Activated naive CD4-positive, alpha-beta T cell treated with Interleukin-2 at 50 U/mL for 16 hours (primary cell): ENCODE results near the gene PLEKHH2.

ENCODE experiments used
- DNase-seq: peaks from one replicate; pipeline ENCODE4 v3.0.0-alpha.2; 2020

PLEKHH2 gene

DNA sequence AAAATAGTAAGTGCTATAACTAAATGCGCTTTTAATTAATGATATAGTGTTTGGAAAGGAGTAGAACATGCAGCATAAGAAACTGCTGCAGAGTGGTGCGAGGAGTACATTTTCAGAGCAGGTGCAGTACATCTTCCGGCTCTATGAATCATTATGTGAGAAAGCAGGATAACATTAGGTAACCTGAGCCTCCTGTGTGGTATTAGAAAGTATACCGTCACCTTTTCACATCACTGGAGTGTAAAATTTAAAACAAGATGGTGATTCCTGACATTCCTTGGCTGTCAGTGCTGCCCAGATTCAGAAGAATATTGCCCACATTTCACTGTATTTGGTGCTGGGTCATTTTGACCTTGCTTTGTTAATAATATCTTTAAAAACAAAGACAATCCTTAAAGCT, 128.9 kb downstream of the PLEKHH2 start:
- DNase-seq, result no peak

- peak; percentile 82 for DNase-seq
Measured at GRCh38 chr2:43773876-43774613, 137.0 kb downstream of the PLEKHH2 start, which contains the start of gene DYNC2LI1. TSS of gene DYNC2LI1 (plus strand) at chr2:43774039. CDS start at chr2:43774139, 100 bp downstream.

DNA sequence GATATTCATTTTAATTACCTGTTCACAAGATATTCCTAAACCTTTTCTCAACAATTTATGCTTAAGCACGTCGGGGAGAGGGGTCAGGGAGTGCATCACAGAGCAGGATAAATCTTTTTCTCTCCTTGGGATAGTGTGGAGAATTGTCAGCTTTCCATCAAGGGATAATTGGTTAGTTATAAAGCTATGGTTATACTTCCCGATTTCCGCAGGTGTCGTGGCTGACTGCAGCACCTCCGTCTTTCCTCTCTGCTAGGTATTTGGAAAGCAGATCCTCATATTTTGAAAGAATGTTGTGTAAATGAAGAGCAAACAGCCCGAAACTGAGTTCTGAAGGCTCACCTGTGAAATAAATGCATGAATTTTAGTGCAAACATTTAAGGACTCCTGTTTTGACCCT, 137.6 kb downstream of the PLEKHH2 start:
- no peak for DNase-seq

DNA sequence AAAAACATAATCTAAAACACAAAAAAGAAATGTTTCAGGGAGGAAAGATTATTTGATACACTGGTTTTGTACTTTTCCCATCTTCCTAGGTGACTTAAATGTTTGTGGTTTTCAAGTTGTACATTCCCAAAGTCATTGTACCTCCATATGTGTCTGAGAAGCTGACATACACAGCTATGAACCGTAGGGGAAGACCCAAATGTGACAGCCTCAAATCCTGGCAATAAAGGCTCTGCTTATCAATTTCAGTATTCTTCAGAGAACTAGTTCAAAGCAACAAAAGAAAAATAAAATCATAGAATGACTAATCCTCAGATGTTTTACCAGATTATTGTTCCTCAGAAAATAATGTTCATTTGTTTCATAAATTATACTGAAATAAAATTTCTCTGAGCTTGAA, 139.3 kb downstream of the PLEKHH2 start:
- no peak for DNase-seq

GRCh38 chr2:43777306-43777926, 140.4 kb downstream of the PLEKHH2 start:
- no peak for DNase-seq

- DNase-seq, result no peak
Measured at GRCh38 chr2:43778233-43778632, 141.2 kb downstream of the PLEKHH2 start.

GRCh38 chr2:43787895-43788294, 150.8 kb downstream of the PLEKHH2 start:
- DNase-seq, result no peak

DNA sequence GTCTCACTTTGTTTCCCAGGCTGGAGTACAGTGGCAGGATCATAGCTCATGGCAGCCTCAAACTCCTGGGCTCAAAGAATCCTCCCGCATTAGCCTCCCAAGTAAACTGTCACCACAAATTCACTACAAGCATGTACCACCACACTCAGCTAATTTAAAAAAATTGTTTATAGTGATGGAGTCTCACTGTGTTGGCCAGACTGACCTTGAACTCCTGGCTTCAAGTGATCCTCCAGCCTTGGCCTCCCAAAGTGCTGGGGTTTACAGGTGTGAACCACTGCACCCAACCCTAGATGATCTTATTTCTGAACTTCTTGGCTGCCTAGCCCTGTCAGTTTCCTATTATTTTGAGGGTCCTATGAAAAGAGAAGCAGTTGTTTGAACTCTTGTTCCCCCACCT, 151.6 kb downstream of the PLEKHH2 start:
- no peak for DNase-seq

DNA sequence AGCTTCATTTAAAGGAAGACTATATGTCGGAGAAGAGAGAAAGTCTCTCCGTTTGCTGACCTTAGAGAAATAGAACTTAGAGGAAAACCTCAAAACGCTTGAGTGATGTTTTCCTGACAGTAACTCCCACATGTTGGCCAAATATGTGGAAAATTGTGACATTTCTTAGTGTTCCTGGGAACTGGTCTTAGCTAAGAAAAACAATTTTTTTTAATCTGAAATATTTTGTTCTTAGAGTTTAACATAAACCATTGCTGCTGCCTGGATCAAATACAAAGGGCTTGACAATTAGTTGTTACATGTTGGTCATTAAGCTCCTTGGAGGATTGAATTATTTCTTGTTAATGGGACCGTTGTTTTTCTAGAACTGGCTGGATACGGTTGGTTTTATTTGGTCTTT, 153.1 kb downstream of the PLEKHH2 start:
- DNase-seq, result no peak

- DNase-seq, result no peak
Measured at GRCh38 chr2:43791035-43791765, 154.1 kb downstream of the PLEKHH2 start.

DNA sequence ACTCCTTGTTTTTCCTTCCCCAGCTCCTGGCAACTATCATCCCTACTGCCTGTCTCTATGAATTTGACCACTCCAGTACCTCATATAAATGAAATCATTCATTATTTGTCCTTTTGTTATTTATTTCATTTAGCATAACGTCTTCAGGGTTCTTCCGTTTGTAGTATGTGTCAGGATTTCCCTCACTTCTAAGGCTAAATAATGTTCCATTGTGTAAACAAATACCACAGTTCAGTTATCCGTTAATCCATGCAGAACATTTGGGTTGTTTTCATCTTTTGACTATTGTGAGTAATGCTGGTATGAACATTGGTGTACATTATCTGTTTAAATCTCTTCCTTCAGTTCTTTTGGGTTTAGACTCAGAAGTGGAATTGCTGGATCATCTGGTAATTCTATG, 155.6 kb downstream of the PLEKHH2 start:
- no peak for DNase-seq

GRCh38 chr2:43794956-43795355, 157.9 kb downstream of the PLEKHH2 start:
- no peak for DNase-seq

GRCh38 chr2:43796206-43796605, 159.1 kb downstream of the PLEKHH2 start:
- DNase-seq, result no peak

- no peak for DNase-seq
Measured at GRCh38 chr2:43798300-43798699, 161.2 kb downstream of the PLEKHH2 start.

- DNase-seq, result no peak
Measured at GRCh38 chr2:43800894-43801293, 163.8 kb downstream of the PLEKHH2 start.

DNA sequence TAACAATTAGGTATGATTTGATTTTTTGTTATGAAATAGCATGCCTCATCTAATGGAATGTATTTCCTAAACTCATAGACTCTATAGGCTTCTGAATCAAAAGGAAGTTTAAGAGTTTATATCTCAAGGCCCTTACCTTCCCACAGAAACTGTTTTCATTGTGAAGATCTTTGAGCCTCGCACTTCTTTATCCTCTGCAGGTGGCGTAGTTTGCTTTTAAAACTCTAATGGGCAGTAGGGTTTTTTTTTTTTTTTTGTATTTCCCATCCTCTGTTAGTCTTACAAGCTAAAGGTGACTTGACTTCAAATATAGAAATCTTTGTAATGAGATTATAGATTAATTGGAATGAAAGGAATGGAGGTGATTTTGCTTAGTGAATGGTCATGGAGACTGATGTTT, 165.1 kb downstream of the PLEKHH2 start:
- DNase-seq, result no peak

GRCh38 chr2:43803113-43803512, 166.1 kb downstream of the PLEKHH2 start:
- DNase-seq, result no peak

DNA sequence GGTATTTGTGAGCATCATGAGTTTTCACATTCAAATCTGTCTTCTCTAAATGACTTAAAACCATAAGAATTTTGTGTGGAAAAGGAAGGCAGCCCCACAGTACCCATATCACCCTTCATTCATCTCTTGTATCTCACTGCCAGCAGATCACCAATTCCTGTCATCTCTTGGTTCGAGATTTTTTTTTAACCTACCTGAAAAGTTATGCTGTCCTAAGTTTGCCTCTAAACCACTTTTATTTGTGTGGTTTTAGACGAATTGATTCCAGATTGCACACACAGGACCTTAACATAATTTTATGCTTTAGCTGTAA, 169.6 kb downstream of the PLEKHH2 start:
- DNase-seq, result no peak

DNA sequence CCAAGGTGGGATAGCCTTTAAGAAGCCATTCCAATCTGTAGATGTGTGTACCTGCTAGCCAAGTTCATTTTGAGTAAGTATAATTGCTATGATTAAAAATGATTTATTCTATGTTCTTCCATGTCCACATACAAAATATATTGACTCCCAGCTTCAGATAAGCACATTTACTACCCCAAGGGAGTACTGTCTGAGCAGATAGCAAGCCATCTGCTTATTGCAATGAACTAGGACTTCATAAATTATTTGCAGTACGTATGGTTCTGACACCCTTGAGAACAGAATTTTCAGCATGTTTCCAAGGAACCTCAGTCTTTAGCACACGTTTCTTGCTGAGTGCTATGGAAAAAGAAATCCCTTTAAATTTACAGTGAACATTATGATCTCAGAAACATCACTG, 173.4 kb downstream of the PLEKHH2 start:
- DNase-seq, result no peak

DNA sequence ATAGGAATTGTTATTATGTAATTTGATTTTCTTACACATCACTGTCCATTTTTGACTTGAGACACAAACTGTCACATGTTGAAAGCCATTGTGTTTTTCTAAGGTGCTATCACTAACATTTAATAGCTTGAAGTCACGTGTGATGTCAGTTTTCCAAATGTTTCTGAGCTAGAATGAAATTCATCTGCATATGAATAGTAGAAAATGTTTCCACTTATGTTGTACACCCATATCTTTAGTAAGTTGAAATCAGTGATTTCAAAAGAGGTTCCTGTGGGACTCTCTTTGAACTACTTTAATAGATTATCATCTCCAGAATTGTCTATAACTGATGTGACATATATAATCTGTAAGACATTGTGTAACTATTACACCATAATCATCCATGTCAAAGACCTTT, 173.8 kb downstream of the PLEKHH2 start:
- no peak for DNase-seq

- no peak for DNase-seq
Measured at GRCh38 chr2:43812006-43812405, 174.9 kb downstream of the PLEKHH2 start.

DNA sequence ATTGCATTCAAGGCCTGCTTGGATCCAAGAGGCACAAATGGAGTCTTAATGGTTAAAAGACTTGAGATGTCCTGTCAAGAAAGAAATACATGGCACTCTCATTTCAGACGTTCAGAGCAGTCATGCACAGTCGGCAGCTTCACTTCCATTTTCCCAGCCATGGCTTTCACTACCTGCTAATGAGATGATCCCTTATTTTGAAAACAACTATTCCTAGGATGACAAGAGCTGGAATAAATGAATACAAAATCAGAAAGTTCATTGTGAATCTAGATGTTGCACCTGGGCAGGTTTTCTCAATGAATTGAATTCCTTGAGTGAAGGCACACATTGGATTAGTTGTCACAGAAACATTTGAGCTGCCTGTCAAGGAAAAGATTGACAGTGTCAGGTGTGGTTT, 175.9 kb downstream of the PLEKHH2 start:
- no peak for DNase-seq

GRCh38 chr2:43814711-43815110, 177.7 kb downstream of the PLEKHH2 start:
- no peak for DNase-seq
